Testis (tissue), 2 donors: Measurements from ENCODE around the gene MACROD2.

Source experiments
- POLR2A ChIP-seq: fragments of 450-650 bp; IDR thresholded peaks from one replicate; pipeline ENCODE4 v1.6.1; 2017; ENCODE audit warnings: antibody characterized with exemption, mild to moderate bottlenecking, moderate library complexity
- TF ChIP-seq, protein P1 (sequence below), 3 experiments: fragments of 450-650 bp in 2 of 3; fragments of 200-600 bp in 1 of 3; sonication (generic) in 1 of 3; IDR thresholded peaks; one replicate each; pipeline ENCODE4 v1.5.1; 2016 to 2019; ENCODE audit warnings: antibody characterized with exemption in 3 of 3, mild to moderate bottlenecking in 2 of 3, moderate library complexity in 1 of 3

DNA sequence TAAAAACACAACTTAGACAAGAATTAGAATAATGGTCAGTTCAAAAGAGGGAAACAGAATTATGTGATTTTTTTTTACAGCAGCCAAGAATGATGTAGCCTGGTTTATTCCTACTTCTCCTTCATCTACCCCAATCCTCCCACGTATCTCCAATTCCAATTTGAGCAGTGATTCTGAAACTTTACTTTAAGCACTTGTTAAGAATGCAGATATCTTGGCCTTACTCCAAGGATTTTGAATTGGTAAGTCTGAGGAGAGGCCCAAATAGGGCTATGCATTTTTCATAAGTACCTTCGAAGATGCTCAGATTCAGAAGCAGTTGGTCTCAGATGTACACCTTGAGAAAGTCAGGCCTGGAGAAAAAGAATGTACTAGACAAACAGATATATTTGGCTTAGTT is 575.5 kb downstream of the MACROD2 start:
- TF ChIP-seq, protein P1, sequence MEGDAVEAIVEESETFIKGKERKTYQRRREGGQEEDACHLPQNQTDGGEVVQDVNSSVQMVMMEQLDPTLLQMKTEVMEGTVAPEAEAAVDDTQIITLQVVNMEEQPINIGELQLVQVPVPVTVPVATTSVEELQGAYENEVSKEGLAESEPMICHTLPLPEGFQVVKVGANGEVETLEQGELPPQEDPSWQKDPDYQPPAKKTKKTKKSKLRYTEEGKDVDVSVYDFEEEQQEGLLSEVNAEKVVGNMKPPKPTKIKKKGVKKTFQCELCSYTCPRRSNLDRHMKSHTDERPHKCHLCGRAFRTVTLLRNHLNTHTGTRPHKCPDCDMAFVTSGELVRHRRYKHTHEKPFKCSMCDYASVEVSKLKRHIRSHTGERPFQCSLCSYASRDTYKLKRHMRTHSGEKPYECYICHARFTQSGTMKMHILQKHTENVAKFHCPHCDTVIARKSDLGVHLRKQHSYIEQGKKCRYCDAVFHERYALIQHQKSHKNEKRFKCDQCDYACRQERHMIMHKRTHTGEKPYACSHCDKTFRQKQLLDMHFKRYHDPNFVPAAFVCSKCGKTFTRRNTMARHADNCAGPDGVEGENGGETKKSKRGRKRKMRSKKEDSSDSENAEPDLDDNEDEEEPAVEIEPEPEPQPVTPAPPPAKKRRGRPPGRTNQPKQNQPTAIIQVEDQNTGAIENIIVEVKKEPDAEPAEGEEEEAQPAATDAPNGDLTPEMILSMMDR (IDR thresholded peaks at IDR 0.05) = no peak
- no peak for TF ChIP-seq POLR2A
